Lung (tissue), 12 donors: ENCODE measurements around the gene MAEA. TPM values are rescaled to one million over a fixed set of nuclear protein-coding genes. Genes with fewer than 3 reads are reported as not detected.

Source experiments
- ATAC-seq: fragments of 200-7000 bp; cut with Tn5 transposase; one replicate; pipeline ENCODE4 v1.9.1; 2020; ENCODE audit warnings: moderate number of reproducible peaks; ENCODE audit not compliant: insufficient read depth, low FRiP score
- DNase-seq, 3 donors: peaks; one replicate each; pipeline ENCODE4 v3.0.0-alpha.2; 2013 to 2017
- H3K27ac ChIP-seq, 2 donors: one replicate each; pipeline ENCODE4 v1.5.1; 2013; ENCODE audit warnings: mild to moderate bottlenecking in 2 of 2, moderate library complexity in 2 of 2, control low read depth in 1 of 2, inconsistent platforms in 1 of 2, low read depth in 1 of 2, low read length in 1 of 2
- H3K27me3 ChIP-seq, 3 donors: one replicate each; pipeline ENCODE4 v1.5.1; 2013; ENCODE audit warnings: low read length in 2 of 3; ENCODE audit not compliant: control insufficient read depth in 3 of 3, insufficient read depth in 3 of 3
- H3K36me3 ChIP-seq, 4 donors: one replicate each; pipeline ENCODE4 v1.5.1; 2013; ENCODE audit warnings: low read length in 4 of 4, mild to moderate bottlenecking in 1 of 4, moderate library complexity in 1 of 4; ENCODE audit not compliant: control insufficient read depth in 4 of 4, insufficient read depth in 4 of 4
- H3K4me1 ChIP-seq, 5 donors: one replicate each; pipeline ENCODE4 v1.5.1; 2013; ENCODE audit warnings: low read length in 5 of 5, mild to moderate bottlenecking in 2 of 5, moderate library complexity in 1 of 5; ENCODE audit not compliant: control insufficient read depth in 5 of 5, insufficient read depth in 5 of 5
- H3K4me3 ChIP-seq: one replicate; pipeline ENCODE4 v1.5.1; 2013; ENCODE audit warnings: mild to moderate bottlenecking, control low read depth, moderate library complexity
- H3K9ac ChIP-seq, 2 donors: one replicate each; pipeline ENCODE4 v1.5.1; 2013; ENCODE audit warnings: low read length in 2 of 2, control low read depth in 1 of 2; ENCODE audit not compliant: insufficient read depth in 1 of 2
- H3K9me3 ChIP-seq, 4 donors: one replicate each; pipeline ENCODE4 v1.5.1; 2013; ENCODE audit warnings: low read length in 3 of 4, mild to moderate bottlenecking in 1 of 4, moderate library complexity in 1 of 4; ENCODE audit not compliant: control insufficient read depth in 4 of 4, insufficient read depth in 3 of 4
- WGBS, 2 donors: extraction: QIAGEN DNeasy Blood & Tissue Kit; methylation state at CpG; one replicate each; pipeline ENCODE4 v1.1.7; 2013; 5-methylcytosine and 5-hydroxymethylcytosine counted together
- polyA plus RNA-seq, 2 donors: library from polyadenylated mRNA; stranded (reverse); fragments of 200-250 nt; gene quantifications; one replicate each; pipeline ENCODE4 v1.2.1, GENCODE V29; 2013
- total RNA-seq, 2 donors: library from RNA; depleted of rRNA in 1 of 2; stranded (reverse); fragments of >200 nt in 1 of 2; gene quantifications; one replicate each; pipeline ENCODE4 v1.2.1, GENCODE V29; 2014 to 2021
- TF ChIP-seq, protein P1 (sequence below): IDR thresholded peaks from 2 replicates; pipeline ENCODE4 v1.5.1; 2012; ENCODE audit warnings: mild to moderate bottlenecking; ENCODE audit errors: control extremely low read depth, extremely low read depth
- donor health status: control.
- donor health status: control.
- donor health status: Bipolar disorder and iron deficiency.
- donor health status: healthy.
- donor health status: DM: yes; HTN: yes; CAD: no.

MAEA gene
- total and polyA plus RNA-seq, 4 donors = 39.7 to 67.4 (median 60.8) TPM

DNA sequence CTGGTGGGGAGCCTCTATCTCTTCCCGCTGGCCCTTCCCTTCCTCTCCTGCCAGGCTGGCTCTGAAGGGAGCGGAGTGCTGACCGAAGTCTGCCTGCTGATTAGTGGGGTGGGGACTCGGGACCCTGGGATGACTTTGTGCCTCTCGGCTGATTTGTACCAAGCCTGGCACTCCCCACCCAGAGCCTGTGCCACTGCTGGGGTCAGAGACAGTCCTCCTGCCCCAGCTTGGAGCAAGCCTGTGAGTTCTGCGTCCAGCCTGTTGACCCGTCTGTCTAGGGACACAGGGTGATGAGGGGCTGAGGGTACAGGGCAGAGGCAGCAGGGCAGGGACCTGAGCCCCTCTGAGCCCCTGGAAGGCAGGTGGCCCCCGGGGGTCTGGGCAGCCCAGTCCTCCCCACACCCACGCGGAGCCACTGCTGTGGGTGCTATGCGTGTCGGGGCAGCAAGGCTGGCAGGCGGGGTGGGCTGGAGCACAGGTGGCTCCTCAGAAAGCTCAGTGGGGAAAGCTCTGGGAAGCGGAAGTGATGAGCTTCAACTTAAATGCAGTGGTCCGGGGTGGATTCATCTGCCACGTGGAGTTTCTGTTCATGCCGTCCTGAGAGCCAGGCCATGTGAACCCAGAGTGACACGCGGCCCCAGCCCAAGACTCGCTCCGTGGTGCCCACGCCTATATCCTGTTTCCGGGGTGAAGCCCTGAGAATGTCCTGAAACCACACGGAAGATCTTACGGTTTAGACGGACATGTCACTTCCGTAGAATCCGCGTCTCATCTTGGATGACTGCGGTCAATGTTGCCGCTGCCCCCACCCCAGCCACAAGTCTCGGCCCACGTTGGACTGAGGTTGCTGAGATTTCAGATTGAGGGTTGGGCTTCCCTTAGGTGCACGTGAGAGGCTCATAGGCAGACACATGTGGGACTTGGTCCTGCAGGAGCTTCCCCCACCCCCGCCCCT, 36.3 kb downstream of the MAEA start:
- TF ChIP-seq, protein P1, sequence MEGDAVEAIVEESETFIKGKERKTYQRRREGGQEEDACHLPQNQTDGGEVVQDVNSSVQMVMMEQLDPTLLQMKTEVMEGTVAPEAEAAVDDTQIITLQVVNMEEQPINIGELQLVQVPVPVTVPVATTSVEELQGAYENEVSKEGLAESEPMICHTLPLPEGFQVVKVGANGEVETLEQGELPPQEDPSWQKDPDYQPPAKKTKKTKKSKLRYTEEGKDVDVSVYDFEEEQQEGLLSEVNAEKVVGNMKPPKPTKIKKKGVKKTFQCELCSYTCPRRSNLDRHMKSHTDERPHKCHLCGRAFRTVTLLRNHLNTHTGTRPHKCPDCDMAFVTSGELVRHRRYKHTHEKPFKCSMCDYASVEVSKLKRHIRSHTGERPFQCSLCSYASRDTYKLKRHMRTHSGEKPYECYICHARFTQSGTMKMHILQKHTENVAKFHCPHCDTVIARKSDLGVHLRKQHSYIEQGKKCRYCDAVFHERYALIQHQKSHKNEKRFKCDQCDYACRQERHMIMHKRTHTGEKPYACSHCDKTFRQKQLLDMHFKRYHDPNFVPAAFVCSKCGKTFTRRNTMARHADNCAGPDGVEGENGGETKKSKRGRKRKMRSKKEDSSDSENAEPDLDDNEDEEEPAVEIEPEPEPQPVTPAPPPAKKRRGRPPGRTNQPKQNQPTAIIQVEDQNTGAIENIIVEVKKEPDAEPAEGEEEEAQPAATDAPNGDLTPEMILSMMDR = no peak
- Histone ChIP-seq H3K27ac (no peak overlapping the region), H3K36me3 (peaks cover 2 to 67% (median 21%) of the 10 kb centered on the region in 4 donors)

DNA sequence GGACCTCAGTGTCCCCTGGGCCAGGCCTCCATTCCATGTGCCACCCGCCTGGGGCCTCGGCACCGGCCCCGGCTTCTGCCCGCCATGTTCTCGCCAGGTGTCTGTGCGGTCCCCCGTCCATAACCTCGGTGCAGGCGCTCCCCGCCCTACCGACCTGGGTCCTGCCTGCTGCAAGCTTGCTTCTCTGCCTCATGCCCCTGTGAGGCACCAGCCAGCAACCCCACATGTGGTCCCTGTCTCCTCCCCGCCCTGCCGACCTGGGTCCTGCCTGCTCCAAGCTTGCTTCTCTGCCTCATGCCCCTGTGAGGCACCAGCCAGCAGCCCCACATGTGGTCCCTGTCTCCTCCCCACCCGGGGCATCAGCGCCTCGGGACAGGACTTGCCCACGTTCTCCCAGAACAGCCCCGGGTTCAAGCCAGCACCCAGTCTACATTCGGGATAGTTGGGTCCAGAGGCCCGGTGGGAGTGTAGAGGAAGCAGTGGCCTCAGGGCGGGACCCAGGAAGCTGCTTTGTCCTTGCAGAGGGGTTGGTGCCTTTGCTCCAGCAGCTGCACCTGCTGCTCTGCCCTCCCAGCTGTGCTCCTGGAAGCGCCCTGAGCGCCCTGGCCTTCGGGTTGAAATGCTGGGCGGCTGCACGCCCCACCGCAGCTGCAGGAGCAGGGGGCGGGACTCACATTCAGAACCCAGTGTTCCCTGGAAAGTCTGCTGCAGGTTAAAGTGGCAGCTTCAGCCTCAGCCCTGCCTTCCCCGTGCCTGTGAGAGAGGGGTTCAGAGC, 37.2 kb downstream of the MAEA start:
- Histone ChIP-seq H3K9me3 (no peaks in the 10 kb centered on the region), H3K9ac (no peak overlapping the region), H3K4me3 (no peak overlapping the region), H3K27ac (no peak overlapping the region), H3K27me3 (no peaks in the 10 kb centered on the region), H3K36me3 (peaks cover 2 to 68% (median 22%) of the 10 kb centered on the region in 4 donors), H3K4me1 (no peaks in the 10 kb centered on the region)
- no peak for ATAC-seq
- DNase-seq = no peak
- TF ChIP-seq, protein P1 = no peak
- 96% methylated on average over 29 to 30 of the region's 30 CpGs for WGBS, 2 donors

More for the DNA sequence above, 36.3 kb downstream of the MAEA start:
- DNase-seq (no peak), ATAC-seq (no peak)
- 91 to 94% methylated on average over 35 of the region's 35 CpGs for WGBS, 2 donors
- no peaks in the 10 kb centered on the region for H3K9me3 ChIP-seq
- H3K4me1 ChIP-seq = no peaks in the 10 kb centered on the region
- H3K4me3 ChIP-seq = no peak overlapping the region
- no peak overlapping the region for H3K9ac ChIP-seq
- no peaks in the 10 kb centered on the region for H3K27me3 ChIP-seq

DNA sequence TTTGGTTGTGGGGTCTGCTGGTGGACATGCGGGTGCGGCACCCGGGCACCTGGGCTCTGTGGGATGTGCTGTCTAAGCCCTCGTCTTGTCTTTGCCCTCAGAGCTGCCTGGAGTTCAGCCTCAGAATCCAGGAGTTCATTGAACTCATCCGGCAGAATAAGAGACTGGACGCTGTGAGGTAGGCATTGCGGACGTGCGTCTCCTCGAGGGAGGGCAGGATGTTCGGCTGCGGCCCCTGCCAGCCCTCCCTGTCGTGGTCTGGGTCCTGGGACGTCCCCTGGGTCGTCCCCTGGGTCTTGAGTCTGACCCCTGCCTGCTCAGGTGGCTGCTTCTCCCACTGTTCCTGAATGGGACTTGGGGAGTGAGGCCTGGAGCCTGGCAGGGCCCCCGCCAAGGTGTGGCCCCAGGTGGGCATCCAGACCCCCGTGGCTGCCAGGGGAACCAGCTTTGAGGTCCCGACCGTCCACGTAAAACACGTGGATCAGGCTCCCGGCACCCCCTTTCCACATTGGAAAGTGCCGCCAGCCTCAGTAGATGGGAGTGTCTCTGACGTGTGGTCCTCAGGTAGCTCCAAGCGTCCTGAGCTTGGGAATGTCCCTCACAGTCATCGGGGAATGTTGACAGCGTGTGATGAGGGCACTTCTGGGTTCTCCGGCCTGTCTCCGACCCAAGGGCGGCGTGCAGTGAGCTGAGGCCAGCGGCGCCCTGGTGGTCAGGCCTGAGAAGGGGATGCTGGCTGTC, 38.0 kb downstream of the MAEA start:
- Histone ChIP-seq H3K27ac (no peak overlapping the region), H3K27me3 (no peaks in the 10 kb centered on the region), H3K9ac (no peak overlapping the region), H3K4me1 (no peaks in the 10 kb centered on the region), H3K4me3 (no peak overlapping the region), H3K9me3 (no peaks in the 10 kb centered on the region), H3K36me3 (peaks cover 2 to 67% (median 18%) of the 10 kb centered on the region in 4 donors)
- DNase-seq (no peak), ATAC-seq (no peak)
- TF ChIP-seq, protein P1 = no peak
- 95 to 97% methylated on average over 33 of the region's 33 CpGs for WGBS, 2 donors
